HepG2 (cell line): ENCODE results near the gene DYNC2H1.

Experiments used
- E2F5 ChIP-seq: sonication (generic); formaldehyde crosslinking; conservative IDR thresholded peaks from 2 replicates; pipeline ENCODE4 v1.4.0; 2020; ENCODE audit warnings: missing genetic modification reagents
- MAX ChIP-seq: IDR thresholded peaks from 2 replicates; pipeline ENCODE4 v1.6.1; 2012; ENCODE audit warnings: inconsistent platforms
- NR1H2 ChIP-seq: sonication (generic); formaldehyde crosslinking; IDR thresholded peaks from 2 replicates; pipeline ENCODE4 v1.8.1; 2022; ENCODE audit warnings: low read depth, missing genetic modification reagents, borderline replicate concordance
- NR2F6 ChIP-seq, 2 experiments: IDR thresholded peaks; 2 replicates each; pipeline ENCODE4 v1.6.1; 2016; ENCODE audit warnings: antibody characterized with exemption in 1 of 2, mild to moderate bottlenecking in 1 of 2
- REPIN1 ChIP-seq: sonication (generic); formaldehyde crosslinking; IDR thresholded peaks from 2 replicates; pipeline ENCODE4 v1.8.0; 2022; ENCODE audit warnings: missing genetic modification reagents, low read depth, mild to moderate bottlenecking, borderline replicate concordance
- ZC3H4 ChIP-seq: sonication (generic); formaldehyde crosslinking; IDR thresholded peaks from 2 replicates; pipeline ENCODE4 v1.4.0; 2020; ENCODE audit warnings: missing genetic modification reagents, borderline replicate concordance
- ZNF274 ChIP-seq: sonication (generic); formaldehyde crosslinking; IDR thresholded peaks from 2 replicates; pipeline ENCODE4 v1.5.1; 2020; ENCODE audit warnings: mild to moderate bottlenecking, missing genetic modification reagents
- ZNF790 ChIP-seq: sonication (generic); formaldehyde crosslinking; IDR thresholded peaks from 2 replicates; pipeline ENCODE4 v1.8.0; 2022; ENCODE audit warnings: missing genetic modification reagents, mild to moderate bottlenecking, borderline replicate concordance
- TF ChIP-seq, protein P1 (sequence below): sonication (generic); formaldehyde crosslinking; IDR thresholded peaks from 2 replicates; pipeline ENCODE4 v1.5.0; 2020; ENCODE audit warnings: mild to moderate bottlenecking, missing genetic modification reagents, moderate library complexity
- TF ChIP-seq, protein P2 (sequence below): sonication (generic); formaldehyde crosslinking; IDR thresholded peaks from 2 replicates; pipeline ENCODE4 v1.4.0; 2020; ENCODE audit warnings: low read depth, mild to moderate bottlenecking, missing genetic modification reagents

GRCh38 chr11:103114836-103115235, 5.6 kb downstream of the DYNC2H1 start:
- TF ChIP-seq ZNF790 (CRISPR knock-in tag) (no peak), MAX (no peak), NR1H2 (CRISPR knock-in tag) (no peak), NR2F6 (IDR thresholded peaks at IDR 0.05) (no peak), NR2F6 (CRISPR knock-in tag; IDR thresholded peaks at IDR 0.05) (no peak), ZNF274 (CRISPR knock-in tag) (no peak), E2F5 (no peak), REPIN1 (CRISPR knock-in tag) (no peak), ZC3H4 (CRISPR knock-in tag) (no peak)
- TF ChIP-seq, protein P1, sequence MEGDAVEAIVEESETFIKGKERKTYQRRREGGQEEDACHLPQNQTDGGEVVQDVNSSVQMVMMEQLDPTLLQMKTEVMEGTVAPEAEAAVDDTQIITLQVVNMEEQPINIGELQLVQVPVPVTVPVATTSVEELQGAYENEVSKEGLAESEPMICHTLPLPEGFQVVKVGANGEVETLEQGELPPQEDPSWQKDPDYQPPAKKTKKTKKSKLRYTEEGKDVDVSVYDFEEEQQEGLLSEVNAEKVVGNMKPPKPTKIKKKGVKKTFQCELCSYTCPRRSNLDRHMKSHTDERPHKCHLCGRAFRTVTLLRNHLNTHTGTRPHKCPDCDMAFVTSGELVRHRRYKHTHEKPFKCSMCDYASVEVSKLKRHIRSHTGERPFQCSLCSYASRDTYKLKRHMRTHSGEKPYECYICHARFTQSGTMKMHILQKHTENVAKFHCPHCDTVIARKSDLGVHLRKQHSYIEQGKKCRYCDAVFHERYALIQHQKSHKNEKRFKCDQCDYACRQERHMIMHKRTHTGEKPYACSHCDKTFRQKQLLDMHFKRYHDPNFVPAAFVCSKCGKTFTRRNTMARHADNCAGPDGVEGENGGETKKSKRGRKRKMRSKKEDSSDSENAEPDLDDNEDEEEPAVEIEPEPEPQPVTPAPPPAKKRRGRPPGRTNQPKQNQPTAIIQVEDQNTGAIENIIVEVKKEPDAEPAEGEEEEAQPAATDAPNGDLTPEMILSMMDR (CRISPR knock-in tag) = no peak
- TF ChIP-seq, protein P2, sequence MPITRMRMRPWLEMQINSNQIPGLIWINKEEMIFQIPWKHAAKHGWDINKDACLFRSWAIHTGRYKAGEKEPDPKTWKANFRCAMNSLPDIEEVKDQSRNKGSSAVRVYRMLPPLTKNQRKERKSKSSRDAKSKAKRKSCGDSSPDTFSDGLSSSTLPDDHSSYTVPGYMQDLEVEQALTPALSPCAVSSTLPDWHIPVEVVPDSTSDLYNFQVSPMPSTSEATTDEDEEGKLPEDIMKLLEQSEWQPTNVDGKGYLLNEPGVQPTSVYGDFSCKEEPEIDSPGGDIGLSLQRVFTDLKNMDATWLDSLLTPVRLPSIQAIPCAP (CRISPR knock-in tag) = no peak
